GM10266 (cell line): ENCODE measurements around the gene ZBBX.

ENCODE experiments used
- DNase-seq: peaks from one replicate; pipeline ENCODE4 v3.0.0; 2012; ENCODE audit errors: extremely low spot score
- CTCF ChIP-seq: IDR thresholded peaks from 2 replicates; pipeline ENCODE4 v1.5.1; 2012; ENCODE audit warnings: mild to moderate bottlenecking, low read depth; ENCODE audit not compliant: control insufficient read depth, insufficient read depth; ENCODE audit errors: missing control alignments

ZBBX gene

GRCh38 chr3:167382155-167382554, 2.1 kb upstream of the ZBBX start:
- TF ChIP-seq CTCF: no peak
- no peak for DNase-seq

DNA sequence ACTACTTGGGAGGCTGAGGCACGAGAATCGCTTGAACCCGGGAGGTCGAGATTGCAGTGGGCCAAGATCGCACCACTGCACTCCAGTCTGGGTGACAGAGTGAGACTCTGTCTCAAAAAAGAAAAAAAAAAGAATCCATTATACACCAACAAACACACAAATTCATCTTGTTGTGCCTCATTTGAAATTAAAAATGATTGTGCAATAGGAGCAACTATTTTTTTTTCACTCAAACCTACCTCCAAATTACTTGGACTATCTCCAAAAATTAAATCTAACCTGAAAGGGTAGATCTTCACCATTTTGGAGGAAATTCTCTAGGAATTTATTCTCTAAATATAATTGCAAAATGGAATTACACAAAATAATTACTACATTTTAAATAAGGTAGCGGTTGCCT, 4.6 kb downstream of the ZBBX start:
- no peak for DNase-seq
- no peak for TF ChIP-seq CTCF

GRCh38 chr3:167372138-167372537, 8.0 kb downstream of the ZBBX start:
- TF ChIP-seq CTCF: no peak
- DNase-seq: no peak

DNA sequence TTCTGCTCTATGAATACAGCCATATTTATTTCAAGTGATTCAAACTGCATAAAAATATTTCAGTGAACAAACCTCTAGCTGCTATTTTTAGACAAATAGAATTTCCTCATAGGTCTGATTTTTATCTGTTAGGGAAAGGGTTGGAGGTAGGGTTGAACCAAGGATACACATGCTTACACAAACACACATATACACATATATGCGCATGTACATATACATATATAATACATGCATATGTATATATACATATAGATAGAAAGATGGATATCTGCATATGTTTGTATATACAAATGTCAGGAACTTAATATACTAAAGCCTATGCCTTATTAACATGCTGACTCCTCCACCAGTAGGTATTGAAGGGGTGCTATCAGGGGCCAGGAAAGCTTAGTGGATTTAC, 18.1 kb downstream of the ZBBX start:
- no peak for DNase-seq
- TF ChIP-seq CTCF: no peak

DNA sequence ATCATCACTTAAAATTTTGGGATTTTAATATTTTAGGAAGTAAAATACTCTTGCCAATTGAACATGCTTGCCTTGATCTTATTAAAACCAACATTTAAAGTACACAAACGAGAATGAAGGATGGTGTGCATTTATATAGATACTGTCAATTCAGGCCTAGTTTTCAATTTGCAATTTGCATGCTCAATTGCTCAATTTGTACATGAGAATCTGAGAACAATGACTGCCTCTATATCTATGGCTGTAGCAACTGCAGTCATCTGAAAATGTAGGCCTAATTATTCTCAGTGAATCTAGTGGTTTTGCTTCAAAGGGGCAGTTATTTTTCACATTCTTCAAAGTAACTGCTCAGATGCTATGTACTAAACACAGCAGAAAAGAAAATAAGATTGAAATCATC, 18.8 kb downstream of the ZBBX start:
- no peak for TF ChIP-seq CTCF
- no peak for DNase-seq

- DNase-seq: no peak
- no peak for TF ChIP-seq CTCF
These were observed 24.7 kb downstream of the ZBBX start for GRCh38 chr3:167355446-167355845.

DNA sequence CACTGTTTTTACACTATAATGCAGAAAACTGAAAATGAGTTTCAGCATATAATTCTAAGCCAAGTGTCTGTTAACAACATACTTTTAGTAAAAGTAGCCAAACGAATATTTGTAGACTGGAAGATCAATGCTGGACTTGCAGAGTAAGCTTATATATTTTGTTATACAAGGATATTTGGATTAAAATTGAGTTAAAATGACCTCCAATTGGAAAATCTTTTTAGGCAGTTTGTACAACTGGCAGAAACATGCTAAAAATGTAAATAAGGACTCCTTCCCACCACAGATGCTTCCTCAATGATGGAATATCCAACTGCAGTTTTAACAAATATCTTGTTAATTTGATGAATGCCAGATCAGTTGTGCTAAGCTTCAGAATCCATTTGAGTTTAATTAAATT, 25.3 kb downstream of the ZBBX start:
- no peak for DNase-seq
- TF ChIP-seq CTCF: no peak
